SU-DHL-6 (cell line): ENCODE measurements around the gene FBN3.

Experiments
- H2AFZ ChIP-seq: fragments of 200-600 bp; sonication (generic); 2 replicates; pipeline ENCODE4 v1.6.1; 2014; ENCODE audit warnings: low read depth, mild to moderate bottlenecking, moderate library complexity, mixed read lengths, antibody characterized with exemption, low read length; ENCODE audit not compliant: severe bottlenecking
- H3F3A ChIP-seq: fragments of 200-600 bp; shearing (Covaris generic); 2 replicates; pipeline ENCODE4 v1.6.0; 2016; ENCODE audit warnings: antibody characterized with exemption, mild to moderate bottlenecking; ENCODE audit not compliant: insufficient read depth
- H3K27ac ChIP-seq: fragments of 200-600 bp; sonication (generic); 2 replicates; pipeline ENCODE4 v1.5.1; 2016; ENCODE audit warnings: low read depth, mild to moderate bottlenecking, low read length, moderate library complexity, mixed read lengths
- H3K27me3 ChIP-seq: fragments of 200-600 bp; sonication (generic), shearing (Covaris generic); 2 replicates; pipeline ENCODE4 v1.6.0; 2014; ENCODE audit warnings: mild to moderate bottlenecking, low read length
- H3K36me3 ChIP-seq: fragments of 200-600 bp; sonication (generic); 2 replicates; pipeline ENCODE4 v1.6.1; 2014; ENCODE audit warnings: mild to moderate bottlenecking, low read length, mixed read lengths
- H3K4me2 ChIP-seq: fragments of 300-600, 200-600 bp; shearing (Covaris generic), sonication (generic); 2 replicates; pipeline ENCODE4 v1.6.0; 2014; ENCODE audit warnings: low read length, low read depth, mild to moderate bottlenecking; ENCODE audit not compliant: poor library complexity, severe bottlenecking
- H3K4me3 ChIP-seq: fragments of 200-600 bp; sonication (generic); 2 replicates; pipeline ENCODE4 v1.5.1; 2014; ENCODE audit warnings: antibody characterized with exemption, low read length, mild to moderate bottlenecking, mixed read lengths; ENCODE audit not compliant: insufficient read depth, poor library complexity, severe bottlenecking
- H3K79me2 ChIP-seq: fragments of 200-600 bp; sonication (generic); 2 replicates; pipeline ENCODE4 v1.6.1; 2014; ENCODE audit warnings: mild to moderate bottlenecking, low read length, moderate library complexity; ENCODE audit not compliant: insufficient read depth
- H3K9ac ChIP-seq: fragments of 200-600 bp; sonication (generic); 2 replicates; pipeline ENCODE4 v1.7.0; 2014; ENCODE audit warnings: mild to moderate bottlenecking, low read length
- H3K9me2 ChIP-seq: fragments of 200-600 bp; sonication (generic); replicated peaks from 2 replicates; pipeline ENCODE4 v1.6.1; 2014; ENCODE audit warnings: low read length; ENCODE audit not compliant: insufficient read depth
- H3K9me3 ChIP-seq: fragments of 200-600 bp; sonication (generic); 2 replicates; pipeline ENCODE4 v1.6.1; 2014; ENCODE audit warnings: low read length, mixed read lengths; ENCODE audit not compliant: insufficient read depth
- H4K20me1 ChIP-seq: fragments of 200-600 bp; sonication (generic); 2 replicates; pipeline ENCODE4 v1.6.1; 2014; ENCODE audit warnings: low read depth, mild to moderate bottlenecking, antibody characterized with exemption, low read length, moderate library complexity, mixed read lengths
- CTCF ChIP-seq: fragments of 200-600 bp; sonication (generic); IDR thresholded peaks from one replicate; pipeline ENCODE4 v1.5.1; 2017; ENCODE audit warnings: antibody characterized with exemption, mild to moderate bottlenecking, low read length, moderate library complexity; ENCODE audit not compliant: insufficient read depth, poor library complexity, severe bottlenecking
- EZH2phosphoT487 ChIP-seq: fragments of 200-600 bp; sonication (generic), shearing (Covaris generic); conservative IDR thresholded peaks from 2 replicates; pipeline ENCODE4 v1.6.1; 2018; ENCODE audit warnings: mild to moderate bottlenecking, antibody characterized with exemption, low read length, moderate library complexity, mixed read lengths

FBN3 gene

GRCh38 chr19:8083141-8083540, 66.3 kb downstream of the FBN3 start:
- Histone ChIP-seq H3K36me3 (no peaks in the 10 kb centered on the region), H3K27ac (no peak overlapping the region), H3K4me2 (no peak overlapping the region), H4K20me1 (no peaks in the 10 kb centered on the region), H3K9me2 (no peaks in the 10 kb centered on the region), H3K4me3 (no peak overlapping the region), H3K9me3 (no peaks in the 10 kb centered on the region), H3K79me2 (no peaks in the 10 kb centered on the region), H3K9ac (no peak overlapping the region), H3K27me3 (no peaks in the 10 kb centered on the region), H2AFZ (no peak overlapping the region), H3F3A (no peaks in the 10 kb centered on the region)
- no peak for TF ChIP-seq EZH2phosphoT487
- no peak for TF ChIP-seq CTCF

GRCh38 chr19:8081569-8082550, 67.5 kb downstream of the FBN3 start:
- no peak overlapping the region for H3K9ac ChIP-seq
- no peaks in the 10 kb centered on the region for H3K27me3 ChIP-seq
- no peak overlapping the region for H3K4me2 ChIP-seq
- no peak overlapping the region for H3K4me3 ChIP-seq
- no peaks in the 10 kb centered on the region for H3K36me3 ChIP-seq
- no peaks in the 10 kb centered on the region for H3K9me3 ChIP-seq
- no peaks in the 10 kb centered on the region for H3K9me2 ChIP-seq
- H4K20me1 ChIP-seq = no peaks in the 10 kb centered on the region
- H3K27ac ChIP-seq = no peak overlapping the region
- H3F3A ChIP-seq = no peaks in the 10 kb centered on the region
- TF ChIP-seq EZH2phosphoT487 (no peak), CTCF (no peak)
- H2AFZ ChIP-seq = no peak overlapping the region
- H3K79me2 ChIP-seq = no peaks in the 10 kb centered on the region

- H3K9me3 ChIP-seq = no peaks in the 10 kb centered on the region
- no peaks in the 10 kb centered on the region for H3K9me2 ChIP-seq
- H3K36me3 ChIP-seq = no peaks in the 10 kb centered on the region
- no peak overlapping the region for H3K4me2 ChIP-seq
- no peak overlapping the region for H3K4me3 ChIP-seq
- H3F3A ChIP-seq = no peaks in the 10 kb centered on the region
- no peak overlapping the region for H3K9ac ChIP-seq
- H3K27ac ChIP-seq = no peak overlapping the region
- H3K79me2 ChIP-seq = no peaks in the 10 kb centered on the region
- TF ChIP-seq CTCF (no peak), EZH2phosphoT487 (no peak)
- no peaks in the 10 kb centered on the region for H4K20me1 ChIP-seq
- H2AFZ ChIP-seq = no peak overlapping the region
- no peaks in the 10 kb centered on the region for H3K27me3 ChIP-seq
Measured at GRCh38 chr19:8080832-8081231, 68.6 kb downstream of the FBN3 start.
